GM21526 (cell line): ENCODE results near the gene TREM2.
"Not testable (repeated sequence)": the region's sequence is repeated elsewhere in the genome, so short reads cannot be mapped to it uniquely, and the experiment has no call there.

ENCODE experiments used
- ATAC-seq: cut with Tn5 transposase; IDR thresholded peaks from one replicate; pipeline ENCODE4 v1.9.1; 2021; ENCODE audit warnings: moderate library complexity; ENCODE audit not compliant: unreplicated experiment, low FRiP score

The TREM2 gene

GRCh38 chr6:41156001-41156400 lies 6.9 kb downstream of the TREM2 start:
- no peak for ATAC-seq

- no peak for ATAC-seq
Measured at GRCh38 chr6:41155132-41155805, 7.6 kb downstream of the TREM2 start.

- no peak for ATAC-seq
Measured at GRCh38 chr6:41153992-41154625, 8.8 kb downstream of the TREM2 start, which contains the start of gene TREML1. Gene TREML1 (minus strand): TSS chr6:41154347. CDS start chr6:41154288, 59 bp downstream.

- no peak for ATAC-seq
Measured at GRCh38 chr6:41153451-41153850, 9.5 kb downstream of the TREM2 start.

GRCh38 chr6:41150671-41151070 lies 12.2 kb downstream of the TREM2 start:
- ATAC-seq: no peak

- ATAC-seq: no peak
Measured at GRCh38 chr6:41147917-41148316, 15.0 kb downstream of the TREM2 start.

GRCh38 chr6:41136911-41137310 lies 26.0 kb downstream of the TREM2 start:
- ATAC-seq: no peak

- ATAC-seq: no peak
Measured at GRCh38 chr6:41135062-41135832, 27.7 kb downstream of the TREM2 start.

- ATAC-seq: no peak
Measured at GRCh38 chr6:41132254-41132653, 30.7 kb downstream of the TREM2 start.

GRCh38 chr6:41125282-41125681 lies 37.6 kb downstream of the TREM2 start:
- ATAC-seq: no peak

- no peak for ATAC-seq
Measured at GRCh38 chr6:41122918-41123317, 40.0 kb downstream of the TREM2 start.

- no peak for ATAC-seq
Measured at GRCh38 chr6:41122373-41122772, 40.5 kb downstream of the TREM2 start.

- no peak for ATAC-seq
Measured at GRCh38 chr6:41120058-41120457, 42.9 kb downstream of the TREM2 start.

- no peak for ATAC-seq
Measured at GRCh38 chr6:41119508-41119907, 43.4 kb downstream of the TREM2 start.

GRCh38 chr6:41115027-41115426 lies 47.9 kb downstream of the TREM2 start:
- ATAC-seq: not testable (repeated sequence)

- ATAC-seq: no peak
Measured at GRCh38 chr6:41111017-41111416, 51.9 kb downstream of the TREM2 start.
